ENCODE results near the gene SPO11.

Gene SPO11

GRCh38 chr20:57317789-57318371 lies 11.7 kb upstream of the SPO11 start:
- H3K27ac Mint-ChIP-seq: no peak overlapping the region
- no peaks in the 10 kb centered on the region for H3K9me3 Mint-ChIP-seq (ENCODE audit: low read depth)
- H3K36me3 Mint-ChIP-seq: no peaks in the 10 kb centered on the region
- no peak overlapping the region for H3K4me3 Mint-ChIP-seq
- no peaks in the 10 kb centered on the region for H3K4me1 Mint-ChIP-seq (ENCODE audit: low read depth)
- peaks cover 30% of the 10 kb centered on the region for H3K27me3 Mint-ChIP-seq

- peaks cover under 1% of the 10 kb centered on the region for H3K9me3 Mint-ChIP-seq (ENCODE audit: low read depth)
- no peaks in the 10 kb centered on the region for H3K36me3 Mint-ChIP-seq
- no peak overlapping the region for H3K4me3 Mint-ChIP-seq
- H3K4me1 Mint-ChIP-seq (ENCODE audit: low read depth): no peaks in the 10 kb centered on the region
- H3K27ac Mint-ChIP-seq: no peak overlapping the region
- peaks cover 33% of the 10 kb centered on the region for H3K27me3 Mint-ChIP-seq
Measured at GRCh38 chr20:57319584-57319983, 10.0 kb upstream of the SPO11 start.

- Mint-ChIP-seq H3K4me1 (ENCODE audit: low read depth) (no peaks in the 10 kb centered on the region), H3K9me3 (ENCODE audit: low read depth) (peaks cover 3% of the 10 kb centered on the region), H3K27me3 (peaks cover 33% of the 10 kb centered on the region), H3K27ac (no peak overlapping the region), H3K36me3 (no peaks in the 10 kb centered on the region), H3K4me3 (no peak overlapping the region)
Measured at GRCh38 chr20:57320358-57320757, 9.2 kb upstream of the SPO11 start.

GRCh38 chr20:57321142-57321541 lies 8.5 kb upstream of the SPO11 start:
- Mint-ChIP-seq H3K36me3 (no peaks in the 10 kb centered on the region), H3K4me3 (no peak overlapping the region), H3K4me1 (ENCODE audit: low read depth) (no peaks in the 10 kb centered on the region), H3K27me3 (peaks cover 31% of the 10 kb centered on the region), H3K9me3 (ENCODE audit: low read depth) (peaks cover 3% of the 10 kb centered on the region), H3K27ac (no peak overlapping the region)

- Mint-ChIP-seq H3K9me3 (ENCODE audit: low read depth) (peaks cover 3% of the 10 kb centered on the region), H3K4me3 (no peak overlapping the region), H3K27me3 (peaks cover 33% of the 10 kb centered on the region), H3K27ac (no peak overlapping the region), H3K4me1 (ENCODE audit: low read depth) (no peaks in the 10 kb centered on the region), H3K36me3 (no peaks in the 10 kb centered on the region)
Measured at GRCh38 chr20:57322476-57322875, 7.1 kb upstream of the SPO11 start.

GRCh38 chr20:57323034-57323433 lies 6.6 kb upstream of the SPO11 start:
- Mint-ChIP-seq H3K27me3 (peaks cover 33% of the 10 kb centered on the region), H3K4me3 (no peak overlapping the region), H3K27ac (no peak overlapping the region), H3K4me1 (ENCODE audit: low read depth) (no peaks in the 10 kb centered on the region), H3K9me3 (ENCODE audit: low read depth) (peaks cover 3% of the 10 kb centered on the region), H3K36me3 (no peaks in the 10 kb centered on the region)

- no peaks in the 10 kb centered on the region for H3K36me3 Mint-ChIP-seq
- H3K9me3 Mint-ChIP-seq (ENCODE audit: low read depth): peaks cover 3% of the 10 kb centered on the region
- peaks cover 23% of the 10 kb centered on the region for H3K27me3 Mint-ChIP-seq
- no peak overlapping the region for H3K4me3 Mint-ChIP-seq
- no peak overlapping the region for H3K27ac Mint-ChIP-seq
- no peaks in the 10 kb centered on the region for H3K4me1 Mint-ChIP-seq (ENCODE audit: low read depth)
Measured at GRCh38 chr20:57325632-57326356, 3.8 kb upstream of the SPO11 start.

- no peaks in the 10 kb centered on the region for H3K36me3 Mint-ChIP-seq
- H3K27ac Mint-ChIP-seq: no peak overlapping the region
- peaks cover 3% of the 10 kb centered on the region for H3K9me3 Mint-ChIP-seq (ENCODE audit: low read depth)
- H3K4me3 Mint-ChIP-seq: no peak overlapping the region
- H3K27me3 Mint-ChIP-seq: peaks cover 20% of the 10 kb centered on the region
- no peaks in the 10 kb centered on the region for H3K4me1 Mint-ChIP-seq (ENCODE audit: low read depth)
Measured at GRCh38 chr20:57326667-57327455, 2.7 kb upstream of the SPO11 start.

GRCh38 chr20:57327820-57328219 lies 1.8 kb upstream of the SPO11 start:
- Mint-ChIP-seq H3K9me3 (ENCODE audit: low read depth) (peaks cover 3% of the 10 kb centered on the region), H3K27me3 (peaks cover 17% of the 10 kb centered on the region), H3K4me3 (no peak overlapping the region), H3K4me1 (ENCODE audit: low read depth) (no peaks in the 10 kb centered on the region), H3K36me3 (no peaks in the 10 kb centered on the region), H3K27ac (no peak overlapping the region)

GRCh38 chr20:57330998-57331397 lies 1.4 kb downstream of the SPO11 start:
- no peak overlapping the region for H3K4me3 Mint-ChIP-seq
- peaks cover 15% of the 10 kb centered on the region for H3K27me3 Mint-ChIP-seq
- H3K9me3 Mint-ChIP-seq (ENCODE audit: low read depth): no peaks in the 10 kb centered on the region
- no peaks in the 10 kb centered on the region for H3K4me1 Mint-ChIP-seq (ENCODE audit: low read depth)
- H3K27ac Mint-ChIP-seq: no peak overlapping the region
- no peaks in the 10 kb centered on the region for H3K36me3 Mint-ChIP-seq

GRCh38 chr20:57332105-57333089 lies 2.8 kb downstream of the SPO11 start:
- no peak overlapping the region for H3K27ac Mint-ChIP-seq
- no peaks in the 10 kb centered on the region for H3K4me1 Mint-ChIP-seq (ENCODE audit: low read depth)
- H3K4me3 Mint-ChIP-seq: no peak overlapping the region

GRCh38 chr20:57335392-57335791 lies 5.8 kb downstream of the SPO11 start:
- H3K9me3 Mint-ChIP-seq (ENCODE audit: low read depth): no peaks in the 10 kb centered on the region
- H3K4me3 Mint-ChIP-seq: no peak overlapping the region
- no peaks in the 10 kb centered on the region for H3K36me3 Mint-ChIP-seq
- H3K27ac Mint-ChIP-seq: no peak overlapping the region
- H3K4me1 Mint-ChIP-seq (ENCODE audit: low read depth): no peaks in the 10 kb centered on the region
- H3K27me3 Mint-ChIP-seq: peaks cover 19% of the 10 kb centered on the region

More at GRCh38 chr20:57332105-57333089, 2.8 kb downstream of the SPO11 start:
- Mint-ChIP-seq H3K27me3 (peaks cover 19% of the 10 kb centered on the region), H3K9me3 (ENCODE audit: low read depth) (no peaks in the 10 kb centered on the region), H3K36me3 (no peaks in the 10 kb centered on the region)

- H3K36me3 Mint-ChIP-seq: no peaks in the 10 kb centered on the region
- H3K9me3 Mint-ChIP-seq (ENCODE audit: low read depth): no peaks in the 10 kb centered on the region
- H3K4me1 Mint-ChIP-seq (ENCODE audit: low read depth): no peaks in the 10 kb centered on the region
- H3K27me3 Mint-ChIP-seq: peaks cover 2% of the 10 kb centered on the region
- H3K27ac Mint-ChIP-seq: no peak overlapping the region
- no peak overlapping the region for H3K4me3 Mint-ChIP-seq
Measured at GRCh38 chr20:57341663-57342062, 12.1 kb downstream of the SPO11 start.

GRCh38 chr20:57342829-57343228 lies 13.2 kb downstream of the SPO11 start:
- H3K27me3 Mint-ChIP-seq: peaks cover 2% of the 10 kb centered on the region

More at GRCh38 chr20:57342829-57343228, 13.2 kb downstream of the SPO11 start:
- no peak overlapping the region for H3K4me3 Mint-ChIP-seq
- H3K4me1 Mint-ChIP-seq (ENCODE audit: low read depth): no peaks in the 10 kb centered on the region
- no peaks in the 10 kb centered on the region for H3K9me3 Mint-ChIP-seq (ENCODE audit: low read depth)
- H3K36me3 Mint-ChIP-seq: no peaks in the 10 kb centered on the region
- no peak overlapping the region for H3K27ac Mint-ChIP-seq
